ENCODE results near the gene TMEM62. TPM values are rescaled to one million over a fixed set of nuclear protein-coding genes. Genes with fewer than 3 reads are reported as not detected.
"Not testable (repeated sequence)": the region's sequence is repeated elsewhere in the genome, so short reads cannot be mapped to it uniquely, and the experiment has no call there.

Gene TMEM62
- total and polyA plus RNA-seq, 7 donors, result 10.2 to 35.2 (median 27.4) TPM

- no peak for DNase-seq
- Histone ChIP-seq H3K36me3 (peaks cover 0 to 81% (median 34%) of the 10 kb centered on the region in 4 donors), H3K27ac (no peak overlapping the region), H3K4me1 (peaks cover 0 to 9% (median 6%) of the 10 kb centered on the region in 4 donors), H3K4me3 (no peak overlapping the region), H3K9me3 (no peaks in the 10 kb centered on the region), H3K27me3 (no peaks in the 10 kb centered on the region)
- intact Hi-C loops (cut with DNase I), result no loop called here
- TF ChIP-seq CTCF (IDR thresholded peaks at IDR 0.05) (no peak), EP300 (IDR thresholded peaks at IDR 0.05) (no peak), POLR2AphosphoS5 (IDR thresholded peaks at IDR 0.05) (no peak), POLR2A (IDR thresholded peaks at IDR 0.05) (no peak)
- 87 to 94% methylated on average over 2 of the region's 2 CpGs for WGBS, 2 donors
Measured at GRCh38 chr15:43194795-43195194, 61.4 kb downstream of the TMEM62 start.

GRCh38 chr15:43196760-43197548 is 63.6 kb downstream of the TMEM62 start:
- no peaks in the 10 kb centered on the region for H3K27me3 ChIP-seq
- 93 to 94% methylated on average over 10 of the region's 10 CpGs for WGBS, 2 donors
- no peak overlapping the region for H3K27ac ChIP-seq
- TF ChIP-seq POLR2A (IDR thresholded peaks at IDR 0.05), result no peak
- TF ChIP-seq POLR2AphosphoS5 (IDR thresholded peaks at IDR 0.05), result no peak
- TF ChIP-seq EP300 (IDR thresholded peaks at IDR 0.05), result no peak
- TF ChIP-seq CTCF (IDR thresholded peaks at IDR 0.05), result no peak
- H3K4me1 ChIP-seq, result no peaks in the 10 kb centered on the region
- DNase-seq, result no peak
- peaks cover 0 to 59% (median 26%) of the 10 kb centered on the region in 4 donors for H3K36me3 ChIP-seq
- H3K9me3 ChIP-seq, result no peaks in the 10 kb centered on the region
- intact Hi-C loops (cut with DNase I), result no loop called here
- H3K4me3 ChIP-seq, result no peak overlapping the region

GRCh38 chr15:43197773-43198172 is 64.4 kb downstream of the TMEM62 start:
- H3K27ac ChIP-seq; H3K27me3 ChIP-seq; H3K9me3 ChIP-seq; H3K4me3 ChIP-seq; DNase-seq; H3K4me1 ChIP-seq; intact Hi-C loops (cut with DNase I): not testable (repeated sequence)
- peaks cover 0 to 51% (median 18%) of the 10 kb centered on the region in 4 donors for H3K36me3 ChIP-seq
- WGBS, 2 donors, result 85 to 92% methylated on average over 3 of the region's 3 CpGs

GRCh38 chr15:43198556-43198955 is 65.2 kb downstream of the TMEM62 start:
- H3K4me1 ChIP-seq; H3K4me3 ChIP-seq; intact Hi-C loops (cut with DNase I); DNase-seq; H3K27me3 ChIP-seq; H3K27ac ChIP-seq; H3K9me3 ChIP-seq: not testable (repeated sequence)
- 97% methylated on average over 4 of the region's 4 CpGs for WGBS, 2 donors
- peaks cover 0 to 43% (median 15%) of the 10 kb centered on the region in 4 donors for H3K36me3 ChIP-seq

GRCh38 chr15:43198992-43199391 is 65.6 kb downstream of the TMEM62 start:
- WGBS, 2 donors, result 98 to 99% methylated on average over 3 of the region's 3 CpGs
- Histone ChIP-seq H3K9me3 (no peaks in the 10 kb centered on the region), H3K27ac (no peak overlapping the region), H3K36me3 (peaks cover 0 to 41% (median 15%) of the 10 kb centered on the region in 4 donors), H3K4me1 (no peaks in the 10 kb centered on the region), H3K4me3 (no peak overlapping the region), H3K27me3 (no peaks in the 10 kb centered on the region)
- intact Hi-C loops (cut with DNase I), result no loop called here
- no peak for DNase-seq
- TF ChIP-seq POLR2AphosphoS5 (IDR thresholded peaks at IDR 0.05) (no peak), EP300 (IDR thresholded peaks at IDR 0.05) (no peak), CTCF (IDR thresholded peaks at IDR 0.05) (no peak), POLR2A (IDR thresholded peaks at IDR 0.05) (no peak)
